Type B pancreatic cell (in vitro differentiated cells): ENCODE results near the gene LLPH. TPM values are rescaled to one million over a fixed set of nuclear protein-coding genes. Genes with fewer than 3 reads are reported as not detected.

ENCODE experiments used
- DNase-seq: peaks from one replicate; pipeline ENCODE4 v3.0.0; 2021; ENCODE audit warnings: mixed read lengths; ENCODE audit not compliant: unreplicated experiment; ENCODE audit errors: extremely low spot score
- H3K27ac Mint-ChIP-seq: 2 replicates; pipeline ENCODE4 v1.8.0; 2021; ENCODE audit warnings: mild to moderate bottlenecking, mixed read lengths
- H3K27me3 Mint-ChIP-seq: 2 replicates; pipeline ENCODE4 v1.8.0; 2021; ENCODE audit warnings: mixed read lengths
- H3K36me3 Mint-ChIP-seq: 2 replicates; pipeline ENCODE4 v1.8.0; 2021; ENCODE audit warnings: mixed read lengths
- H3K4me1 Mint-ChIP-seq: one replicate; pipeline ENCODE4 v1.8.0; 2021; ENCODE audit warnings: mixed read lengths; ENCODE audit not compliant: unreplicated experiment
- H3K4me3 Mint-ChIP-seq: 2 replicates; pipeline ENCODE4 v1.8.0; 2021; ENCODE audit warnings: mild to moderate bottlenecking, mixed read lengths
- H3K9me3 Mint-ChIP-seq: 2 replicates; pipeline ENCODE4 v1.8.0; 2021; ENCODE audit warnings: mixed read lengths
- total RNA-seq: library from RNA; stranded (reverse); gene quantifications from 2 replicates; pipeline ENCODE4 v1.2.1, GENCODE V29; 2021; ENCODE audit warnings: low replicate concordance
- TF ChIP-seq, protein P1 (sequence below): fragments of 200-600 bp; sonication (generic); conservative IDR thresholded peaks from 2 replicates; pipeline ENCODE4 v1.5.0; 2021; ENCODE audit warnings: antibody characterized with exemption, mild to moderate bottlenecking

Gene LLPH
- total RNA-seq, 1 donor from 2014 or later = 26.3 TPM

- H3K27ac Mint-ChIP-seq = peak overlapping the region; percentile 44
- H3K4me1 Mint-ChIP-seq = peaks cover 15% of the 10 kb centered on the region
Observed at GRCh38 chr12:66107451-66107915, 23.1 kb downstream of the LLPH start.

GRCh38 chr12:66103016-66103913 is 27.3 kb downstream of the LLPH start:
- peaks cover 11% of the 10 kb centered on the region for H3K9me3 Mint-ChIP-seq
- no peak for DNase-seq
- no peak overlapping the region for H3K4me3 Mint-ChIP-seq
- H3K4me1 Mint-ChIP-seq = peaks cover 10% of the 10 kb centered on the region
- no peaks in the 10 kb centered on the region for H3K36me3 Mint-ChIP-seq
- H3K27me3 Mint-ChIP-seq = peaks cover 10% of the 10 kb centered on the region
- TF ChIP-seq, protein P1, sequence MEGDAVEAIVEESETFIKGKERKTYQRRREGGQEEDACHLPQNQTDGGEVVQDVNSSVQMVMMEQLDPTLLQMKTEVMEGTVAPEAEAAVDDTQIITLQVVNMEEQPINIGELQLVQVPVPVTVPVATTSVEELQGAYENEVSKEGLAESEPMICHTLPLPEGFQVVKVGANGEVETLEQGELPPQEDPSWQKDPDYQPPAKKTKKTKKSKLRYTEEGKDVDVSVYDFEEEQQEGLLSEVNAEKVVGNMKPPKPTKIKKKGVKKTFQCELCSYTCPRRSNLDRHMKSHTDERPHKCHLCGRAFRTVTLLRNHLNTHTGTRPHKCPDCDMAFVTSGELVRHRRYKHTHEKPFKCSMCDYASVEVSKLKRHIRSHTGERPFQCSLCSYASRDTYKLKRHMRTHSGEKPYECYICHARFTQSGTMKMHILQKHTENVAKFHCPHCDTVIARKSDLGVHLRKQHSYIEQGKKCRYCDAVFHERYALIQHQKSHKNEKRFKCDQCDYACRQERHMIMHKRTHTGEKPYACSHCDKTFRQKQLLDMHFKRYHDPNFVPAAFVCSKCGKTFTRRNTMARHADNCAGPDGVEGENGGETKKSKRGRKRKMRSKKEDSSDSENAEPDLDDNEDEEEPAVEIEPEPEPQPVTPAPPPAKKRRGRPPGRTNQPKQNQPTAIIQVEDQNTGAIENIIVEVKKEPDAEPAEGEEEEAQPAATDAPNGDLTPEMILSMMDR = peak; percentile 36
- H3K27ac Mint-ChIP-seq = no peak overlapping the region

More at GRCh38 chr12:66107451-66107915, 23.1 kb downstream of the LLPH start:
- H3K9me3 Mint-ChIP-seq = peaks cover 4% of the 10 kb centered on the region
- no peaks in the 10 kb centered on the region for H3K36me3 Mint-ChIP-seq
- H3K27me3 Mint-ChIP-seq = peaks cover 7% of the 10 kb centered on the region
- TF ChIP-seq, protein P1 = peak; percentile 89
- DNase-seq = peak; percentile 70
- H3K4me3 Mint-ChIP-seq = no peak overlapping the region

- TF ChIP-seq, protein P1 = no peak
- Mint-ChIP-seq H3K4me3 (no peak overlapping the region), H3K27me3 (no peaks in the 10 kb centered on the region), H3K27ac (no peak overlapping the region), H3K4me1 (peaks cover 8% of the 10 kb centered on the region), H3K9me3 (no peaks in the 10 kb centered on the region), H3K36me3 (no peaks in the 10 kb centered on the region)
- DNase-seq = no peak
Observed at GRCh38 chr12:66092559-66093269, 37.8 kb downstream of the LLPH start.

- Mint-ChIP-seq H3K27me3 (peaks cover 4% of the 10 kb centered on the region), H3K9me3 (no peaks in the 10 kb centered on the region), H3K4me3 (no peak overlapping the region), H3K36me3 (no peaks in the 10 kb centered on the region), H3K27ac (no peak overlapping the region), H3K4me1 (peaks cover 17% of the 10 kb centered on the region)
- TF ChIP-seq, protein P1 = no peak
- DNase-seq = no peak
Observed at GRCh38 chr12:66090157-66090556, 40.4 kb downstream of the LLPH start.

DNA sequence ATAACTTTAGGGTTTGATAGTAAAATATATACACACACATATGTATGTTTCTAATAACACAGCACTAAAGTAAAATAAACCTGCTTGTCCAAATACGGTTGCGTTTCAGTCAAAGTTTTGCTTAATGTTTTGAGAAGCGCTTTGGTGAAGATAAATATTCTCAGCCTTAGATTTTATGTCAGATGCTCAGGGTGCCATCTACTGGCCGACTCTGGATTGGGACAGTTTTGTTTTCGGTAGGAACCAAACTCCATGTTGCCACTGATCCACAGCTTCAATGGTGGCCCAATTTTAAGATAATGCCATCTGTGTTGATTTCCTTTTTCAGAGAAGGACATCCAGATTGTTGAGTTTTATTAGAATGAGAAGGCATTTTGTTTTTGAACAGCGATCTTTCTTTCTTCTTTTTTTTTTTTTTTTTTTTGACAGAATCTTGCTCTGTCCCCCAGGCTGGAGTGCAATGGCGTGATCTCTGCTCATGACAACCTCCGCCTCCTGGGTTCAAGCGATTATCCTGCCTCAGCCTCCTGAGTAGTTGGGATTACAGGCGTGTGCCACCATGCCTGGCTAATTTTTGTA is 43.1 kb downstream of the LLPH start:
- H3K9me3 Mint-ChIP-seq = no peaks in the 10 kb centered on the region
- TF ChIP-seq, protein P1 = peak; percentile 87
- no peak overlapping the region for H3K27ac Mint-ChIP-seq
- H3K27me3 Mint-ChIP-seq = peaks cover 4% of the 10 kb centered on the region
- H3K36me3 Mint-ChIP-seq = no peaks in the 10 kb centered on the region
- DNase-seq = no peak
- no peak overlapping the region for H3K4me3 Mint-ChIP-seq
- H3K4me1 Mint-ChIP-seq = peaks cover 10% of the 10 kb centered on the region
